ENCODE measurements around the gene RELN. TPM values are rescaled to one million over a fixed set of nuclear protein-coding genes. Genes with fewer than 3 reads are reported as not detected.
"Not testable (repeated sequence)": the region's sequence is repeated elsewhere in the genome, so short reads cannot be mapped to it uniquely, and the experiment has no call there.

The RELN gene
- polyA plus RNA-seq, 3 donors, result 9.3 to 12.0 (median 12.0) TPM

- no peak for DNase-seq (ENCODE audit: extremely low read depth in 1 of 11, low read depth in 9 of 11, low spot score in 4 of 11)
These were observed 467.5 kb downstream of the RELN start for GRCh38 chr7:103521937-103522336.

- DNase-seq (ENCODE audit: extremely low read depth in 1 of 11, low read depth in 9 of 11, low spot score in 4 of 11), result no peak
These were observed 484.8 kb downstream of the RELN start for GRCh38 chr7:103504505-103505135.

GRCh38 chr7:103501206-103501605 lies 488.3 kb downstream of the RELN start:
- no peak for DNase-seq (ENCODE audit: extremely low read depth in 1 of 11, low read depth in 9 of 11, low spot score in 4 of 11)

GRCh38 chr7:103499976-103500375 lies 489.5 kb downstream of the RELN start:
- DNase-seq (ENCODE audit: extremely low read depth in 1 of 11, low read depth in 9 of 11, low spot score in 4 of 11), result no peak

- DNase-seq (ENCODE audit: extremely low read depth in 1 of 11, low read depth in 9 of 11, low spot score in 4 of 11), result no peak
These were observed 502.0 kb downstream of the RELN start for GRCh38 chr7:103487419-103487818.

- not testable (repeated sequence) for DNase-seq (ENCODE audit: extremely low read depth in 1 of 11, low read depth in 9 of 11, low spot score in 4 of 11)
These were observed 502.6 kb downstream of the RELN start for GRCh38 chr7:103486873-103487272.

GRCh38 chr7:103480771-103481170 lies 508.7 kb downstream of the RELN start:
- DNase-seq (ENCODE audit: extremely low read depth in 1 of 11, low read depth in 9 of 11, low spot score in 4 of 11), result no peak

GRCh38 chr7:103474956-103475355 lies 514.5 kb downstream of the RELN start:
- no peak for DNase-seq (ENCODE audit: extremely low read depth in 1 of 11, low read depth in 9 of 11, low spot score in 4 of 11)

GRCh38 chr7:103469095-103469948 lies 520.1 kb downstream of the RELN start:
- DNase-seq (ENCODE audit: extremely low read depth in 1 of 11, low read depth in 9 of 11, low spot score in 4 of 11), result no peak

GRCh38 chr7:103466814-103467213 lies 522.6 kb downstream of the RELN start:
- no peak for DNase-seq (ENCODE audit: extremely low read depth in 1 of 11, low read depth in 9 of 11, low spot score in 4 of 11)

GRCh38 chr7:103462358-103462757 lies 527.1 kb downstream of the RELN start:
- no peak for DNase-seq (ENCODE audit: extremely low read depth in 1 of 11, low read depth in 9 of 11, low spot score in 4 of 11)

GRCh38 chr7:103447073-103447960 lies 542.1 kb downstream of the RELN start:
- DNase-seq (ENCODE audit: extremely low read depth in 1 of 11, low read depth in 9 of 11, low spot score in 4 of 11), result peak in 3 of 11 donors; percentile 18 to 28 (median 26)

GRCh38 chr7:103446049-103446520 lies 543.4 kb downstream of the RELN start, which contains the start of gene SLC26A5:
TSS of gene SLC26A5 (minus strand) at chr7:103446207. CDS start at chr7:103421514, 24,693 bp downstream.
- DNase-seq (ENCODE audit: extremely low read depth in 1 of 11, low read depth in 9 of 11, low spot score in 4 of 11), result peak in 1 of 11 donors; percentile 21

- peak in 1 of 11 donors; percentile 2 for DNase-seq (ENCODE audit: extremely low read depth in 1 of 11, low read depth in 9 of 11, low spot score in 4 of 11)
These were observed 544.0 kb downstream of the RELN start for GRCh38 chr7:103445228-103446048.

GRCh38 chr7:103439661-103440060 lies 549.8 kb downstream of the RELN start:
- DNase-seq (ENCODE audit: extremely low read depth in 1 of 11, low read depth in 9 of 11, low spot score in 4 of 11), result no peak

- DNase-seq (ENCODE audit: extremely low read depth in 1 of 11, low read depth in 9 of 11, low spot score in 4 of 11), result no peak
These were observed 551.8 kb downstream of the RELN start for GRCh38 chr7:103437623-103438022.

GRCh38 chr7:103432712-103433111 lies 556.7 kb downstream of the RELN start:
- DNase-seq (ENCODE audit: extremely low read depth in 1 of 11, low read depth in 9 of 11, low spot score in 4 of 11), result no peak

- DNase-seq (ENCODE audit: extremely low read depth in 1 of 11, low read depth in 9 of 11, low spot score in 4 of 11), result no peak
These were observed 564.3 kb downstream of the RELN start for GRCh38 chr7:103425177-103425576.
